H1 (cell line): ENCODE measurements around the gene FCAMR. TPM values are rescaled to one million over a fixed set of nuclear protein-coding genes. Genes with fewer than 3 reads are reported as not detected.

Source experiments
- CTCF ChIA-PET: fragments of 300-600 bp; sonication (Branson Sonifier 250); formaldehyde crosslinking; loops from one replicate; lab custom pipeline; 2021; ENCODE audit not compliant: partially characterized antibody; lab: Charles Lee
- POLR2A ChIA-PET: fragments of 300-600 bp; sonication (Branson Sonifier 250); formaldehyde crosslinking; loops from one replicate; lab custom pipeline; 2021; ENCODE audit warnings: inconsistent platforms; ENCODE audit not compliant: partially characterized antibody; lab: Charles Lee
- DNase-seq, 2 experiments: peaks; one replicate each; pipeline versions ENCODE4 v3.0.0 to v3.0.0-alpha.2; 2010 to 2022; ENCODE audit warnings: low spot score in 2 of 2, low read depth in 1 of 2, mixed read lengths in 1 of 2
- FAIRE-seq: peaks from 2 replicates; lab custom pipeline; 2011; peaks lifted over from hg19 to GRCh38; lab: Jason Lieb, UNC
- H2AFZ ChIP-seq: 2 replicates; pipeline ENCODE4 v1.8.1; 2012; ENCODE audit warnings: low read length, inconsistent platforms
- H2AK5ac ChIP-seq: 2 replicates; pipeline ENCODE4 v1.6.1; 2013; ENCODE audit warnings: low read depth, low read length
- H2BK120ac ChIP-seq: replicated peaks from 2 replicates; pipeline ENCODE3; 2013; ENCODE audit warnings: low read depth, low read length, inconsistent platforms
- H2BK12ac ChIP-seq: 2 replicates; pipeline ENCODE4 v1.6.1; 2013; ENCODE audit warnings: low read depth, low read length
- H2BK15ac ChIP-seq: 2 replicates; pipeline ENCODE4 v1.6.1; 2013; ENCODE audit warnings: low read length
- H2BK20ac ChIP-seq: 2 replicates; pipeline ENCODE4 v1.6.1; 2013; ENCODE audit warnings: low read length
- H2BK5ac ChIP-seq: 2 replicates; pipeline ENCODE4 v1.6.1; 2013; ENCODE audit warnings: low read depth, low read length
- H3K14ac ChIP-seq: 2 replicates; pipeline ENCODE4 v1.6.1; 2013; ENCODE audit warnings: inconsistent platforms; ENCODE audit not compliant: insufficient read length
- H3K18ac ChIP-seq: 2 replicates; pipeline ENCODE4 v1.6.1; 2013; ENCODE audit warnings: low read length; ENCODE audit errors: extremely low read depth
- H3K23ac ChIP-seq: 2 replicates; pipeline ENCODE4 v1.6.1; 2013; ENCODE audit warnings: inconsistent platforms; ENCODE audit not compliant: insufficient read length
- H3K23me2 ChIP-seq: 2 replicates; pipeline ENCODE4 v1.6.1; 2013; ENCODE audit warnings: low read depth, low read length
- H3K27ac ChIP-seq: 2 replicates; pipeline ENCODE4 v1.6.1; 2011; ENCODE audit warnings: low read depth, low read length, inconsistent platforms
- H3K27me3 ChIP-seq, 4 experiments: replicated peaks in 1 of 4; 1 replicate in 1 of 4; 2 replicates in 3 of 4; pipeline versions ENCODE4 v1.6.1 to v1.8.1; 2011 to 2013; ENCODE audit warnings: low read length in 3 of 4, mild to moderate bottlenecking in 3 of 4, inconsistent platforms in 2 of 4, mixed read lengths in 2 of 4, moderate library complexity in 1 of 4; ENCODE audit not compliant: control insufficient read depth in 3 of 4, insufficient read depth in 3 of 4; ENCODE audit errors: extremely low read depth in 1 of 4
- H3K36me3 ChIP-seq, 4 experiments: 2 replicates each; pipeline versions ENCODE4 v1.6.1 to v1.8.1; 2011 to 2013; ENCODE audit warnings: mild to moderate bottlenecking in 4 of 4, low read length in 3 of 4, moderate library complexity in 2 of 4, control low read depth in 1 of 4, inconsistent platforms in 1 of 4; ENCODE audit not compliant: insufficient read depth in 4 of 4, control insufficient read depth in 2 of 4
- H3K4ac ChIP-seq: replicated peaks from 2 replicates; pipeline ENCODE3; 2013; ENCODE audit warnings: low read length, low read depth, mixed read lengths, inconsistent platforms; ENCODE audit not compliant: insufficient read length
- H3K4me1 ChIP-seq, 4 experiments: replicated peaks in 1 of 4; 1 replicate in 1 of 4; 2 replicates in 3 of 4; pipeline versions ENCODE4 v1.6.1 to v1.8.1; 2011 to 2013; ENCODE audit warnings: low read length in 3 of 4, inconsistent platforms in 2 of 4, mixed read lengths in 1 of 4; ENCODE audit not compliant: insufficient read depth in 4 of 4, control insufficient read depth in 3 of 4
- H3K4me2 ChIP-seq, 2 experiments: 2 replicates each; pipeline versions ENCODE4 v1.6.1 to v1.8.1; 2011 to 2013; ENCODE audit warnings: low read depth in 2 of 2, low read length in 2 of 2, control low read depth in 1 of 2, inconsistent platforms in 1 of 2, mild to moderate bottlenecking in 1 of 2; ENCODE audit not compliant: insufficient read depth in 1 of 2
- H3K4me3 ChIP-seq, 4 experiments: fragments of 200-600, 300-600 bp in 1 of 4; sonication (generic), shearing (Covaris generic), sonication (Bioruptor Twin) in 1 of 4; 2 replicates each; pipeline versions ENCODE4 v1.5.1 to v1.8.1; 2011 to 2016; ENCODE audit warnings: low read length in 4 of 4, low read depth in 3 of 4, control low read depth in 2 of 4, inconsistent platforms in 2 of 4, mild to moderate bottlenecking in 2 of 4, mixed read lengths in 1 of 4, moderate library complexity in 1 of 4; ENCODE audit not compliant: insufficient read depth in 2 of 4; ENCODE audit errors: extremely low read depth in 1 of 4
- H3K56ac ChIP-seq: replicated peaks from 2 replicates; pipeline ENCODE3; 2013; ENCODE audit warnings: low read depth, mild to moderate bottlenecking, mixed read lengths, low read length, inconsistent platforms; ENCODE audit not compliant: insufficient read length
- H3K79me1 ChIP-seq: 2 replicates; pipeline ENCODE4 v1.6.1; 2013; ENCODE audit warnings: low read depth, low read length, control low read depth
- H3K79me2 ChIP-seq, 2 experiments: 2 replicates each; pipeline versions ENCODE4 v1.6.1 to v1.8.1; 2012 to 2013; ENCODE audit warnings: low read length in 2 of 2, mild to moderate bottlenecking in 2 of 2, inconsistent platforms in 1 of 2; ENCODE audit not compliant: insufficient read depth in 2 of 2, control insufficient read depth in 1 of 2
- H3K9ac ChIP-seq, 4 experiments: replicated peaks in 1 of 4; 1 replicate in 1 of 4; 2 replicates in 3 of 4; pipeline versions ENCODE4 v1.6.1 to v1.8.1; 2011 to 2013; ENCODE audit warnings: low read depth in 3 of 4, low read length in 3 of 4, control low read depth in 2 of 4, mild to moderate bottlenecking in 2 of 4, moderate library complexity in 2 of 4, inconsistent platforms in 1 of 4; ENCODE audit errors: extremely low read depth in 1 of 4
- H3K9me3 ChIP-seq, 2 experiments: 2 replicates each; pipeline versions ENCODE4 v1.6.1 to v1.8.1; 2012 to 2013; ENCODE audit warnings: mild to moderate bottlenecking in 2 of 2, moderate library complexity in 2 of 2, control low read depth in 1 of 2, inconsistent platforms in 1 of 2, low read depth in 1 of 2, low read length in 1 of 2, mixed read lengths in 1 of 2; ENCODE audit not compliant: insufficient read depth in 2 of 2
- H4K20me1 ChIP-seq, 2 experiments: replicated peaks in 1 of 2; 2 replicates each; pipeline versions ENCODE3 to v1.8.1; 2011 to 2013; ENCODE audit warnings: inconsistent platforms in 2 of 2, low read length in 2 of 2, mild to moderate bottlenecking in 1 of 2; ENCODE audit not compliant: insufficient read depth in 2 of 2, control insufficient read depth in 1 of 2
- H4K5ac ChIP-seq: 2 replicates; pipeline ENCODE4 v1.6.1; 2013; ENCODE audit warnings: low read length, low read depth, mixed read lengths, inconsistent platforms; ENCODE audit not compliant: insufficient read length
- H4K8ac ChIP-seq: 2 replicates; pipeline ENCODE4 v1.8.0; 2013; ENCODE audit warnings: mild to moderate bottlenecking, moderate library complexity, low read length, inconsistent platforms; ENCODE audit not compliant: insufficient read depth; ENCODE audit errors: extremely low read depth
- H4K91ac ChIP-seq: replicated peaks from 2 replicates; pipeline ENCODE3; 2013; ENCODE audit warnings: low read length, mixed read lengths, inconsistent platforms; ENCODE audit not compliant: insufficient read length
- CBX8 ChIP-seq: fragments of 300-800, 300-1000 bp; sonication (generic); IDR thresholded peaks from 2 replicates; pipeline ENCODE4 v1.7.1; 2016; ENCODE audit warnings: low read depth, low read length, borderline replicate concordance
- CREB1 ChIP-seq: IDR thresholded peaks from 2 replicates; pipeline ENCODE4 v1.6.1; 2012; ENCODE audit warnings: inconsistent platforms
- EP300 ChIP-seq, 2 experiments: IDR thresholded peaks; 1 replicate in 1 of 2; 2 replicates in 1 of 2; pipeline ENCODE4 v1.6.1; 2011 to 2012; ENCODE audit warnings: low read depth in 2 of 2, low read length in 2 of 2, mild to moderate bottlenecking in 2 of 2, borderline replicate concordance in 1 of 2, inconsistent platforms in 1 of 2, moderate library complexity in 1 of 2
- POU5F1 ChIP-seq: IDR thresholded peaks from 2 replicates; pipeline ENCODE4 v1.6.1; 2011; ENCODE audit warnings: low read depth, mild to moderate bottlenecking, low read length, moderate library complexity
- RAD21 ChIP-seq, 2 experiments: IDR thresholded peaks in 1 of 2; conservative IDR thresholded peaks in 1 of 2; 2 replicates each; pipeline ENCODE4 v1.6.1; 2011; ENCODE audit warnings: low read depth in 2 of 2, low read length in 2 of 2, improper control_type of control experiment in 1 of 2, inconsistent platforms in 1 of 2, mild to moderate bottlenecking in 1 of 2, moderate library complexity in 1 of 2
- RNF2 ChIP-seq: fragments of 200-900, 300-1000 bp; sonication (generic); IDR thresholded peaks from 2 replicates; pipeline ENCODE4 v1.7.1; 2016; ENCODE audit warnings: borderline replicate concordance, low read depth, mild to moderate bottlenecking, antibody characterized with exemption, low read length; ENCODE audit not compliant: poor library complexity, severe bottlenecking; ENCODE audit errors: missing control alignments
- SIX5 ChIP-seq: IDR thresholded peaks from 2 replicates; pipeline ENCODE4 v1.6.1; 2011; ENCODE audit warnings: mild to moderate bottlenecking, low read depth, low read length
- SP1 ChIP-seq: IDR thresholded peaks from 2 replicates; pipeline ENCODE4 v1.6.1; 2011; ENCODE audit warnings: low read depth, low read length
- TCF12 ChIP-seq: IDR thresholded peaks from 2 replicates; pipeline ENCODE4 v1.6.1; 2011; ENCODE audit warnings: low read depth, mild to moderate bottlenecking, low read length
- WGBS, 2 experiments: shearing (Covaris generic) in 1 of 2; methylation state at CpG; one replicate each; pipeline versions ENCODE4 v1.1.6 to v1.1.7; 2013 to 2015; ENCODE audit warnings: low lambda C conversion rate in 2 of 2, mixed read lengths in 2 of 2, inconsistent platforms in 1 of 2, low coverage in 1 of 2, missing lambda C conversion rate in 1 of 2; ENCODE audit not compliant: insufficient replicate concordance in 2 of 2, insufficient coverage in 1 of 2, insufficient read length in 1 of 2; ENCODE audit errors: extremely low coverage in 1 of 2, missing lambda C conversion rate in 1 of 2; 5-methylcytosine and 5-hydroxymethylcytosine counted together
- polyA plus RNA-seq, 7 experiments: library from polyadenylated mRNA; depleted of rRNA in 3 of 7; stranded (reverse) in 5 of 7; unstranded in 2 of 7; fragments of >200 nt in 5 of 7; fragments of 200-250 nt in 2 of 7; gene quantifications; 1 replicate in 5 of 7; 2 replicates in 1 of 7; 4 replicates in 1 of 7; pipeline versions ENCODE4 v1.2.1 to v1.2.3, GENCODE V29; 2011 to 2013; ENCODE audit warnings: missing spikeins in 2 of 7, mixed read lengths in 2 of 7
- total RNA-seq: library from RNA; stranded (reverse); fragmentation: NEBNext Ultra II Directional; extraction: Animal tissue kit (Norgen Biotek cat#: 25700); gene quantifications from 2 replicates; pipeline ENCODE4 v1.2.1, GENCODE V29; 2021
- TF ChIP-seq, protein P1 (sequence below), 3 experiments: IDR thresholded peaks; 1 replicate in 2 of 3; 2 replicates in 1 of 3; pipeline versions ENCODE4 v1.5.1 to v1.6.1; 2011; ENCODE audit warnings: low read length in 3 of 3, mild to moderate bottlenecking in 3 of 3, inconsistent platforms in 2 of 3, low read depth in 1 of 3, moderate library complexity in 1 of 3; ENCODE audit not compliant: insufficient read depth in 1 of 3; ENCODE audit errors: control extremely low read depth in 1 of 3

Gene FCAMR
- total and polyA plus RNA-seq, 2 of the 8 experiments (the other 6 are each of a cell fraction or from before 2014, with no cell fraction given) = not detected

DNA sequence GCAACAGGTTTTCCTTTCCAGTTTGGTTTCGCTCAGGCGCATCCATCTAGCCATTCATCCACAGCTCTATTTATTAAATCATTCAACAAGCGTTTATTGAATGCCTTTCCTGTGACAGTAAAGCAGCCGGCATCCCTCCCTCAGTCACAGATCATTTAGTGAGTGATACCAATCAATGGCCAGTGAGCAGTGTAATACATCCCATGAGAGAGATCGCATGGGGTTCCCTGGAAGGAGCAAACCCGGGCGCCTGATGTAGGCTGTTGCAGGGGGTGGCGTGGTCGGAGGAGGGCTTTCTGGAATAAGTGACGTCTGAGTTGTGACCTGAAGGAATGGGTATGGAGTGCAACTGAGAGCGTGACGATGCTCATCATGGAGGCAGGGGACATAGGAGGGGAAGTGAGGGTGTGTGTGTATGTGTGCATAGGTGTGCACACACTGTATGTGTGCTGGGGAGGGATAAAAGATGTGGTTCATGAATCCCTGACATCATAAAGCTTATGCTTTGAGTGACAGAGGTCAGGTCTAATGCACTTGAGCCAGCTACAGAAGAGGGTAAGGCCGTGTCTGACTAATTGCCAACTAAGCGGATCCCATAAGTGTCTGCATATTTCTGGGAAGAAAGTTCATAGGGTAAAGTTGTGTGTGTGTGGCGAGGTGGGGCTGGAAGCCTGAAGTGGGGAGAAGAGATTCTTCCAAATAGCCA lies 55.1 kb downstream of the FCAMR start:
- no peak overlapping the region for H2AFZ ChIP-seq
- H3K9ac ChIP-seq = no peak overlapping the region
- no peaks in the 10 kb centered on the region; the same call in 1 of the 2 replicates for H3K23me2 ChIP-seq
- no peak overlapping the region for H3K14ac ChIP-seq
- no peaks in the 10 kb centered on the region for H4K20me1 ChIP-seq
- no peaks in the 10 kb centered on the region for H3K79me2 ChIP-seq
- H3K27me3 ChIP-seq = peaks cover 2 to 6% (median 5%) of the 10 kb centered on the region in 4 experiments
- no peak overlapping the region for H2AK5ac ChIP-seq
- no peaks in the 10 kb centered on the region for H3K9me3 ChIP-seq
- TF ChIP-seq SIX5 (no peak), TCF12 (no peak), RNF2 (no peak), SP1 (no peak), EP300 (IDR thresholded peaks at IDR 0.05; ENCODE audit: borderline replicate concordance in 1 of 2, low read depth in 2 of 2, low read length in 2 of 2) (no peak), POU5F1 (no peak), CBX8 (no peak), RAD21 (IDR thresholded peaks at IDR 0.05 in 1 of 2, conservative IDR thresholded peaks at IDR 0.05 in 1 of 2; ENCODE audit: low read depth in 2 of 2, low read length in 2 of 2) (no peak), CREB1 (no peak)
- TF ChIP-seq, protein P1, sequence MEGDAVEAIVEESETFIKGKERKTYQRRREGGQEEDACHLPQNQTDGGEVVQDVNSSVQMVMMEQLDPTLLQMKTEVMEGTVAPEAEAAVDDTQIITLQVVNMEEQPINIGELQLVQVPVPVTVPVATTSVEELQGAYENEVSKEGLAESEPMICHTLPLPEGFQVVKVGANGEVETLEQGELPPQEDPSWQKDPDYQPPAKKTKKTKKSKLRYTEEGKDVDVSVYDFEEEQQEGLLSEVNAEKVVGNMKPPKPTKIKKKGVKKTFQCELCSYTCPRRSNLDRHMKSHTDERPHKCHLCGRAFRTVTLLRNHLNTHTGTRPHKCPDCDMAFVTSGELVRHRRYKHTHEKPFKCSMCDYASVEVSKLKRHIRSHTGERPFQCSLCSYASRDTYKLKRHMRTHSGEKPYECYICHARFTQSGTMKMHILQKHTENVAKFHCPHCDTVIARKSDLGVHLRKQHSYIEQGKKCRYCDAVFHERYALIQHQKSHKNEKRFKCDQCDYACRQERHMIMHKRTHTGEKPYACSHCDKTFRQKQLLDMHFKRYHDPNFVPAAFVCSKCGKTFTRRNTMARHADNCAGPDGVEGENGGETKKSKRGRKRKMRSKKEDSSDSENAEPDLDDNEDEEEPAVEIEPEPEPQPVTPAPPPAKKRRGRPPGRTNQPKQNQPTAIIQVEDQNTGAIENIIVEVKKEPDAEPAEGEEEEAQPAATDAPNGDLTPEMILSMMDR (IDR thresholded peaks at IDR 0.05; ENCODE audit: control extremely low read depth in 1 of 3, insufficient read depth in 1 of 3, low read depth in 1 of 3, low read length in 3 of 3) = no peak
- TF ChIP-seq, all 59 proteins: peak for 0
- Histone ChIP-seq H4K5ac (no peak overlapping the region), H3K4me2 (no peak overlapping the region), H4K8ac (no peak overlapping the region), H3K27ac (no peak overlapping the region), H3K56ac (no peak overlapping the region), H3K4ac (no peak overlapping the region), H3K79me1 (no peaks in the 10 kb centered on the region), H4K91ac (no peak overlapping the region), H2BK12ac (no peak overlapping the region), H3K4me3 (no peak overlapping the region), H3K23ac (no peak overlapping the region), H3K36me3 (no peaks in the 10 kb centered on the region), H2BK15ac (no peak overlapping the region), H2BK120ac (no peak overlapping the region), H2BK5ac (no peak overlapping the region), H3K18ac (no peak overlapping the region), H2BK20ac (no peak overlapping the region), H3K4me1 (no peaks in the 10 kb centered on the region)
- ChIA-PET CTCF (interaction anchor here (0.7 to 12.9 kb wide), 8 partner anchors 14 to 188 kb away, joined by 3 to 180 read pairs (median 22); no protein-coding TSS in a partner anchor), POLR2A (no interaction called here)
- WGBS, 2 experiments = 88% methylated on average over 15 of the region's 15 CpGs; no CpG with 5 or more reads in 1 of the 2 experiments
- no peak for FAIRE-seq
- DNase-seq = no peak
